ENCODE measurements around the gene CHP1. TPM values are rescaled to one million over a fixed set of nuclear protein-coding genes. Genes with fewer than 3 reads are reported as not detected.

CHP1 gene
- polyA plus RNA-seq, 2 of the 4 experiments (the other 2 are of a cell fraction): 115 to 138 TPM

DNA sequence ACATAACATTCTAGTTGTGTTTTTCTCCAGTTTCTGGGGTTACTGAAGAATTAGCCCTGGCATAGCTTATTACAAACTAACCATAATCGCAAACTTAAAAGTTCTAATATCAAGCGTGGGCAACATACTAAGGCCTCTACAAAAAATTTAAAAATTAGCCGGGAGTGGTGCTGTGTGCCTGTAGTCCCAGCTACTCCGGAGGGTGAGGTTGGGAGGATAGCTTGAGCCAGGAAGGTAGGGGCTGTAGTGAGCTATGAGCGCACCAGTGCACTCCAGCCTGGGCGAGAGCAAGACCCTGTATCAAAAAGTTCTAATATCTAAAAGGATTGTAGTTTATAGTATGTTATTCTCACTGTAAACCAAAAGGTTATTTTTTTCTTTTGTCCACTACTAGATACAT, 100.2 kb downstream of the CHP1 start:
- CTCF ChIA-PET: interaction anchor here (0.7 to 1.2 kb wide), 6 partner anchors 21 to 427 kb away, joined by 3 to 5 read pairs (median 3); no protein-coding TSS in a partner anchor
- peak overlapping the region; percentile 90 for H3K4me3 ChIP-seq
- WGBS (ENCODE audit: missing lambda C conversion rate): 75% methylated on average over 6 of the region's 6 CpGs
- POLR2A ChIA-PET: no interaction called here
- TF ChIP-seq NPAS2 (CRISPR knock-in tag; IDR thresholded peaks at IDR 0.05; ENCODE audit: borderline replicate concordance) (no peak), FOSB (CRISPR knock-in tag; IDR thresholded peaks at IDR 0.05) (no peak)
- H3K4me1 ChIP-seq: peaks cover 12% of the 10 kb centered on the region
- ATAC-seq (no peak), DNase-seq (ENCODE audit: low read depth in 1 of 2, low spot score in 1 of 2) (no peak), FAIRE-seq (no peak)
- H3K27ac ChIP-seq: peak overlapping the region; percentile 88 to 93
- peak overlapping the region; percentile 89 for H3K4me2 ChIP-seq
- no peaks in the 10 kb centered on the region for H3K9me3 ChIP-seq

Other genes with a start within 250 kb of the CHP1 start
- gene INO80, start 115.0 kb upstream of the CHP1 start, polyA plus RNA-seq (2011; rRNA removed): 6.7 and 11.6 TPM in 2 replicates
- 10.9 to 14.0 TPM (median 13.7 TPM) in 3 replicates for gene INO80, start 115.0 kb upstream of the CHP1 start, polyA plus RNA-seq (2017; fragmentation: RNase III; extraction: RNeasy Plus Mini Kit Qiagen cat#74134 plus additional on column Dnase treatment)
- 0.36 and 0.39 TPM in 2 replicates for gene EXD1, start 511 bp upstream of the CHP1 start, polyA plus RNA-seq (2011; rRNA removed)
- gene EXD1, start 511 bp upstream of the CHP1 start, polyA plus RNA-seq (2017; fragmentation: RNase III; extraction: RNeasy Plus Mini Kit Qiagen cat#74134 plus additional on column Dnase treatment): 0.14 to 0.34 TPM (median 0.26 TPM) in 3 replicates
- gene OIP5, start 101.3 kb downstream of the CHP1 start, polyA plus RNA-seq (2011; rRNA removed): 21.6 and 31.4 TPM in 2 replicates
- 21.7 to 23.2 TPM (median 22.4 TPM) in 3 replicates for gene OIP5, start 101.3 kb downstream of the CHP1 start, polyA plus RNA-seq (2017; fragmentation: RNase III; extraction: RNeasy Plus Mini Kit Qiagen cat#74134 plus additional on column Dnase treatment)
- gene NUSAP1, start 101.6 kb downstream of the CHP1 start, polyA plus RNA-seq (2011; rRNA removed): 79.7 and 103 TPM in 2 replicates
- gene NUSAP1, start 101.6 kb downstream of the CHP1 start, polyA plus RNA-seq (2017; fragmentation: RNase III; extraction: RNeasy Plus Mini Kit Qiagen cat#74134 plus additional on column Dnase treatment): 105 to 118 TPM (median 110 TPM) in 3 replicates
- 14.0 and 20.4 TPM in 2 replicates for gene NDUFAF1, start 171.2 kb downstream of the CHP1 start, polyA plus RNA-seq (2011; rRNA removed)
- 13.1 to 14.1 TPM (median 13.7 TPM) in 3 replicates for gene NDUFAF1, start 171.2 kb downstream of the CHP1 start, polyA plus RNA-seq (2017; fragmentation: RNase III; extraction: RNeasy Plus Mini Kit Qiagen cat#74134 plus additional on column Dnase treatment)
- gene RTF1, start 185.8 kb downstream of the CHP1 start, polyA plus RNA-seq (2011; rRNA removed): 20.0 and 22.8 TPM in 2 replicates
- gene RTF1, start 185.8 kb downstream of the CHP1 start, polyA plus RNA-seq (2017; fragmentation: RNase III; extraction: RNeasy Plus Mini Kit Qiagen cat#74134 plus additional on column Dnase treatment): 21.1 to 22.8 TPM (median 21.5 TPM) in 3 replicates